OCI-LY3 (cell line): ENCODE data around the gene B3GNT7.
A peak's percentile ranks its signal among the peaks of the same experiment; 100 is the strongest.

Experiments used
- H2AFZ ChIP-seq: fragments of 200-600, 300-600 bp; shearing (Covaris generic); 2 replicates; pipeline ENCODE4 v1.6.0; 2014; ENCODE audit warnings: antibody characterized with exemption, low read depth, low read length
- H3K27ac ChIP-seq: fragments of 200-600, 300-600 bp; sonication (generic); 2 replicates; pipeline ENCODE4 v1.5.1; 2014; ENCODE audit warnings: mild to moderate bottlenecking, low read length, moderate library complexity, mixed read lengths
- H3K27me3 ChIP-seq: fragments of 200-600, 300-600 bp; sonication (generic); 2 replicates; pipeline ENCODE4 v1.6.1; 2014; ENCODE audit warnings: low read depth, low read length, mixed read lengths
- H3K36me3 ChIP-seq: fragments of 200-600, 300-600 bp; sonication (generic); replicated peaks from 2 replicates; pipeline ENCODE3; 2014; ENCODE audit warnings: low read depth, low read length, mixed read lengths
- H3K4me1 ChIP-seq: fragments of 300-600, 200-600 bp; sonication (generic); 2 replicates; pipeline ENCODE4 v1.6.1; 2014; ENCODE audit warnings: low read length, mixed read lengths
- H3K4me2 ChIP-seq: fragments of 200-600, 300-600 bp; sonication (generic); 2 replicates; pipeline ENCODE4 v1.6.1; 2014; ENCODE audit warnings: low read length, mixed read lengths
- H3K4me3 ChIP-seq: fragments of 300-600, 200-600 bp; sonication (generic); 2 replicates; pipeline ENCODE4 v1.5.1; 2014; ENCODE audit warnings: antibody characterized with exemption, mild to moderate bottlenecking, low read length, moderate library complexity
- H3K79me2 ChIP-seq: fragments of 300-600, 200-600 bp; shearing (Covaris generic); 2 replicates; pipeline ENCODE4 v1.6.1; 2014; ENCODE audit warnings: mild to moderate bottlenecking, low read length, mixed read lengths
- H3K9ac ChIP-seq: fragments of 300-600, 200-600 bp; shearing (Covaris generic); 2 replicates; pipeline ENCODE4 v1.6.0; 2014; ENCODE audit warnings: mild to moderate bottlenecking, low read length, moderate library complexity
- H3K9me3 ChIP-seq: fragments of 200-600, 300-600 bp; shearing (Covaris generic); 2 replicates; pipeline ENCODE4 v1.6.1; 2014; ENCODE audit warnings: low read length, mixed read lengths; ENCODE audit not compliant: insufficient read depth
- H4K20me1 ChIP-seq: fragments of 200-600, 300-600 bp; sonication (generic); 2 replicates; pipeline ENCODE4 v1.6.1; 2016; ENCODE audit warnings: low read length, mixed read lengths; ENCODE audit not compliant: insufficient read depth
- CTCF ChIP-seq: fragments of 200-600, 300-600 bp; sonication (generic); IDR thresholded peaks from 2 replicates; pipeline ENCODE4 v1.5.1; 2014; ENCODE audit warnings: antibody characterized with exemption, low read length, low read depth
- EZH2phosphoT487 ChIP-seq: fragments of 200-600 bp; shearing (Covaris generic); IDR thresholded peaks from 2 replicates; pipeline ENCODE4 v1.6.1; 2018; ENCODE audit warnings: antibody characterized with exemption, mixed run types, low read depth

The B3GNT7 gene, protein sequence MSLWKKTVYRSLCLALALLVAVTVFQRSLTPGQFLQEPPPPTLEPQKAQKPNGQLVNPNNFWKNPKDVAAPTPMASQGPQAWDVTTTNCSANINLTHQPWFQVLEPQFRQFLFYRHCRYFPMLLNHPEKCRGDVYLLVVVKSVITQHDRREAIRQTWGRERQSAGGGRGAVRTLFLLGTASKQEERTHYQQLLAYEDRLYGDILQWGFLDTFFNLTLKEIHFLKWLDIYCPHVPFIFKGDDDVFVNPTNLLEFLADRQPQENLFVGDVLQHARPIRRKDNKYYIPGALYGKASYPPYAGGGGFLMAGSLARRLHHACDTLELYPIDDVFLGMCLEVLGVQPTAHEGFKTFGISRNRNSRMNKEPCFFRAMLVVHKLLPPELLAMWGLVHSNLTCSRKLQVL

DNA sequence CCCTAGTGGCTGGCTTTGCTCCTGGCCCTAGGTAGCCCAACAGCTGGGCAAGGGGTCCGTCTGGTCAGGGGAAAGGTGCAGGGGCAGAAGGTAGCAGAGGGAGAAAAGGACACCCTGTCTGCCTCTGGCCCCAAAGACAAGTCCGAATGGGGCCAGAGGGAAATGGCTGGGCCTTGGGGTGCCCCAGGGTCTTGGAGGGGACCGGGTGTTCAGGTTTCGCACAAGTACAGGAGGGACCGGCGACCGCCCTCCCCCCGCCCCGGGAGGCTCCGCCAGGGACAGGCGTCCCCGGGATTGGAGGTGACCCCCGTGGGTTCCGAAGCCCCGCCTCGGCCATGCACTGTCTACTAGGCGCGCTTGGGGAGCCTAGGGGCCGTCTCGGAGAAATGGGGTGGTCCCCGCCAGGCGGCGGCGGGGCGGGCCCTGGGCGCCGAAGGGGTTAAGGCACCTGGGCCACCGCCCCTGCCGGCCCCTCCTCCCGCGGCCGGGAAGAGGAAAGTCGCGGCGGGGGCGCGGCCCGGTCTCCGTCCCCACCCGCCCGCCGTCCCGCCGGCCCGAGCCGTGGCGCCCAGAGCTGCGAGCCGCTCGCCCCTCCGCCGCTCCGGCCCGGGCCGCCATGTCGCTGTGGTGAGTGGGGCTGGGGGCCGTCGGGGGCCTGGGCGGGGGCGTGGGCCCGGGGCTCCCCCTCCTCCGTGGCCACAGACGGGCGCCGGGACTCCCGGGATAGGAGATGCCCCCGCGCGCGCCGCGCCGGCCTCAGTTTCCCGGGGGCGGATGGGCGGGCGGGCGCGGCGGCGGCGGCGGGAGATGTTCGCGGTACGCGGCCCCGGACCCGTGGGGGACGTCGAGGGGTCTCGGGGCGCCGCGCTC, at the start of gene B3GNT7:
TSS of gene B3GNT7 (plus strand) at position 523 of the 870 bp plus-strand sequence. CDS start at position 617, 94 bp downstream.
- Histone ChIP-seq H3K4me2 (peak within 1 kb of the TSS; percentile 99), H3K79me2 (peaks cover 84% of the 10 kb centered on the region), H3K4me3 (peak within 1 kb of the TSS; percentile 100), H3K36me3 (peaks cover 24% of the 10 kb centered on the region), H3K27me3 (no peaks in the 10 kb centered on the region), H4K20me1 (peaks cover 21% of the 10 kb centered on the region), H3K9me3 (no peaks in the 10 kb centered on the region), H3K27ac (peak within 1 kb of the TSS; percentile 100), H3K4me1 (peaks cover 45% of the 10 kb centered on the region), H3K9ac (peak within 1 kb of the TSS; percentile 100), H2AFZ (no peak within 1 kb of the TSS)
- TF ChIP-seq EZH2phosphoT487 (no peak), CTCF (no peak)

DNA sequence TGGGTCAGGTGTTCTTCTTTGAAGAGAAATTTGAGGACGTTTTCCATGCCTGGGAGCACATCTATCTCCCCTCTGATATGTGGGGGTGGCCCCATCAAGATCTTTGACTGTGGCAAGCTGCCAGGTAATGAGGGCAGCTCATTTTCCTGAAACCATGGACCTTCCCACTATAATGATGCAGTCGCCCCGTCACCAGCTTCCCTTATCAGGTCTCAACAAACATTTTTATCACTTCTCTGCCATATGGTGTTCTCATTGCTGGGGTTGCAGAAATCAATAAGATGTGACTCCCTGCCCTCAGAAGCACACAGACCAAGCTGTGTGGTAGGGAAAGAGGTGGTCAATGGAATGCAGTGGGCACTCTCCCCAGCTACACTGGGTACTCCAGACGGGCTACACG, 48.4 kb upstream of the B3GNT7 start:
- TF ChIP-seq EZH2phosphoT487 (no peak), CTCF (no peak)
- no peaks in the 10 kb centered on the region for H4K20me1 ChIP-seq
- no peaks in the 10 kb centered on the region for H3K9me3 ChIP-seq
- peaks cover 16% of the 10 kb centered on the region for H3K4me1 ChIP-seq
- H3K9ac ChIP-seq, result no peak overlapping the region
- no peak overlapping the region for H2AFZ ChIP-seq
- H3K79me2 ChIP-seq, result no peaks in the 10 kb centered on the region
- no peak overlapping the region for H3K4me2 ChIP-seq
- H3K4me3 ChIP-seq, result no peak overlapping the region
- no peaks in the 10 kb centered on the region for H3K36me3 ChIP-seq
- no peaks in the 10 kb centered on the region for H3K27me3 ChIP-seq
- H3K27ac ChIP-seq, result no peak overlapping the region

GRCh38 chr2:231347638-231348037, 47.9 kb upstream of the B3GNT7 start:
- TF ChIP-seq EZH2phosphoT487, result no peak
- Histone ChIP-seq H2AFZ (no peak overlapping the region), H3K4me3 (no peak overlapping the region), H3K4me1 (peaks cover 10% of the 10 kb centered on the region), H3K9ac (no peak overlapping the region), H3K27me3 (no peaks in the 10 kb centered on the region), H3K9me3 (no peaks in the 10 kb centered on the region), H3K27ac (no peak overlapping the region), H3K4me2 (no peak overlapping the region), H3K79me2 (no peaks in the 10 kb centered on the region), H3K36me3 (no peaks in the 10 kb centered on the region), H4K20me1 (no peaks in the 10 kb centered on the region)

DNA sequence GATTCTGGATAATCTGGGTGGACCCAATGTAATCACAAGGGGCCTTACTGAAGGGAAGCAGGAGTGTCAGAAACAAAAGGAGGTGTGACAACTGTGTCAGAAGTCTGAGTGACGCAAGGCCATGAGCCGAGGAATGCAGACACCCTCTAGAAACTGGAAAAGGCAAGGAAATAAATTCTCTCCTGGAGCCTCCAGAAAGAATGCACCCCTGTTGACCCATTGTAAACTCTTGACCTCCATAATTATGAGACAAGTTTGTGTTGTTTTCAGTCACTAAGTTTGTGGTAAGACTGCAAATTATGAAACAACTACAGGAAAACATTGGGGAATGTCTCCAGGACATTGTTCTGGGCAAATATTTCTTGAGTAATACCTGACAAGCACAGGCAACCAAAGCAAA, 47.3 kb upstream of the B3GNT7 start:
- Histone ChIP-seq H3K79me2 (no peaks in the 10 kb centered on the region), H3K9me3 (no peaks in the 10 kb centered on the region), H3K4me2 (no peak overlapping the region), H3K4me3 (no peak overlapping the region), H3K4me1 (0 out of 2 replicates have a peak, but pooled peaks cover 9% of the 10 kb centered on the region), H3K27ac (no peak overlapping the region), H3K36me3 (no peaks in the 10 kb centered on the region), H3K9ac (no peak overlapping the region), H2AFZ (no peak overlapping the region), H3K27me3 (no peaks in the 10 kb centered on the region), H4K20me1 (no peaks in the 10 kb centered on the region)
- no peak for TF ChIP-seq EZH2phosphoT487
- TF ChIP-seq CTCF, result no peak
